HepG2 (cell line): ENCODE measurements around the gene PRR29. TPM values are rescaled to one million over a fixed set of nuclear protein-coding genes. Genes with fewer than 3 reads are reported as not detected.

Experiments used
- CHCHD3 ChIP-seq: sonication (generic); formaldehyde crosslinking; IDR thresholded peaks from 2 replicates; pipeline ENCODE4 v1.8.0; 2022; ENCODE audit warnings: mild to moderate bottlenecking, missing genetic modification reagents, moderate library complexity
- ELF4 ChIP-seq: sonication (generic); formaldehyde crosslinking; IDR thresholded peaks from 2 replicates; pipeline ENCODE4 v1.5.0; 2020; ENCODE audit warnings: missing genetic modification reagents, mild to moderate bottlenecking, moderate library complexity, borderline replicate concordance
- FOXK1 ChIP-seq: sonication (generic); formaldehyde crosslinking; IDR thresholded peaks from 2 replicates; pipeline ENCODE4 v1.4.0; 2020; ENCODE audit warnings: low read depth, missing genetic modification reagents, borderline replicate concordance
- HOXA5 ChIP-seq: sonication (generic); formaldehyde crosslinking; IDR thresholded peaks from 2 replicates; pipeline ENCODE4 v1.4.0; 2020; ENCODE audit warnings: missing genetic modification reagents
- MLX ChIP-seq: IDR thresholded peaks from 2 replicates; pipeline ENCODE4 v1.6.1; 2016
- MXD3 ChIP-seq: IDR thresholded peaks from 2 replicates; pipeline ENCODE4 v1.6.1; 2016; ENCODE audit warnings: mild to moderate bottlenecking, missing biosample characterization, missing genetic modification reagents
- NR2F1 ChIP-seq, 2 experiments: fragments of 450-650 bp in 1 of 2; formaldehyde crosslinking in 1 of 2; IDR thresholded peaks; 2 replicates each; pipeline versions ENCODE4 v1.5.0 to v1.6.1; 2016 to 2020; ENCODE audit warnings: mild to moderate bottlenecking in 1 of 2, missing compliant biosample characterization in 1 of 2, missing genetic modification reagents in 1 of 2, moderate library complexity in 1 of 2
- REPIN1 ChIP-seq: sonication (generic); formaldehyde crosslinking; IDR thresholded peaks from 2 replicates; pipeline ENCODE4 v1.8.0; 2022; ENCODE audit warnings: missing genetic modification reagents, low read depth, mild to moderate bottlenecking, borderline replicate concordance
- SKI ChIP-seq: fragments of 450-650 bp; IDR thresholded peaks from one replicate; pipeline ENCODE4 v1.6.1; 2018; ENCODE audit warnings: mild to moderate bottlenecking; ENCODE audit not compliant: partially characterized antibody
- SRF ChIP-seq: IDR thresholded peaks from 2 replicates; pipeline ENCODE4 v1.6.1; 2011; ENCODE audit warnings: mild to moderate bottlenecking, low read depth, low read length, moderate library complexity
- THYN1 ChIP-seq: sonication (generic); formaldehyde crosslinking; IDR thresholded peaks from 2 replicates; pipeline ENCODE4 v1.8.1; 2023; ENCODE audit warnings: low read depth, mild to moderate bottlenecking, moderate library complexity, missing genetic modification reagents, borderline replicate concordance
- ZBTB14 ChIP-seq: sonication (generic); formaldehyde crosslinking; IDR thresholded peaks from 2 replicates; pipeline ENCODE4 v1.4.0; 2020; ENCODE audit warnings: missing genetic modification reagents
- ZBTB2 ChIP-seq: sonication (generic); formaldehyde crosslinking; IDR thresholded peaks from 2 replicates; pipeline ENCODE4 v1.8.0; 2022; ENCODE audit warnings: low read depth, missing genetic modification reagents
- ZNF256 ChIP-seq: sonication (generic); formaldehyde crosslinking; conservative IDR thresholded peaks from 2 replicates; pipeline ENCODE4 v1.4.0; 2020; ENCODE audit warnings: missing genetic modification reagents
- ZNF431 ChIP-seq: sonication (generic); formaldehyde crosslinking; IDR thresholded peaks from 2 replicates; pipeline ENCODE4 v1.9.0; 2022; ENCODE audit warnings: missing genetic modification reagents, low read depth, mild to moderate bottlenecking, borderline replicate concordance
- ZNF569 ChIP-seq: sonication (generic); formaldehyde crosslinking; IDR thresholded peaks from 2 replicates; pipeline ENCODE4 v1.5.0; 2020; ENCODE audit warnings: mild to moderate bottlenecking, missing genetic modification reagents, moderate library complexity, borderline replicate concordance
- ZNF670 ChIP-seq: sonication (generic); formaldehyde crosslinking; IDR thresholded peaks from 2 replicates; pipeline ENCODE4 v1.8.0; 2022; ENCODE audit warnings: mild to moderate bottlenecking, missing genetic modification reagents, borderline replicate concordance
- ZNF784 ChIP-seq: sonication (generic); formaldehyde crosslinking; IDR thresholded peaks from 2 replicates; pipeline ENCODE4 v1.5.1; 2020; ENCODE audit warnings: missing genetic modification reagents, mild to moderate bottlenecking, borderline replicate concordance
- polyA plus RNA-seq, 8 experiments: library from polyadenylated mRNA; depleted of rRNA in 3 of 8; stranded (reverse) in 7 of 8; unstranded in 1 of 8; fragments of >200 nt; fragmentation: Illumina TruSeq in 4 of 8; extraction: Trizol in 4 of 8; gene quantifications; 2 replicates each; pipeline versions ENCODE4 v1.2.1 to v1.2.3, GENCODE V29; 2011 to 2016; ENCODE audit warnings: low read depth in 4 of 8, missing spikeins in 1 of 8, mixed read lengths in 1 of 8; ENCODE audit not compliant: insufficient read depth in 1 of 8
- total RNA-seq, 5 experiments: library from RNA; depleted of rRNA; stranded (reverse); fragments of >200 nt; fragmentation: Illumina TruSeq; extraction: Trizol; gene quantifications; 2 replicates each; pipeline ENCODE4 v1.2.3, GENCODE V29; 2016; ENCODE audit warnings: low read depth in 1 of 5
- TF ChIP-seq, protein P1 (sequence below): sonication (generic); formaldehyde crosslinking; IDR thresholded peaks from 2 replicates; pipeline ENCODE4 v1.4.0; 2020; ENCODE audit warnings: missing genetic modification reagents, borderline replicate concordance
- TF ChIP-seq, protein P2 (sequence below): sonication (generic); formaldehyde crosslinking; IDR thresholded peaks from 2 replicates; pipeline ENCODE4 v1.4.0; 2020; ENCODE audit warnings: missing genetic modification reagents, borderline replicate concordance

PRR29 gene
- total and polyA plus RNA-seq, 2 of the 13 experiments (the other 11 are each of a cell fraction or from before 2014, with no cell fraction given), result 0.07 to 0.20 TPM

DNA sequence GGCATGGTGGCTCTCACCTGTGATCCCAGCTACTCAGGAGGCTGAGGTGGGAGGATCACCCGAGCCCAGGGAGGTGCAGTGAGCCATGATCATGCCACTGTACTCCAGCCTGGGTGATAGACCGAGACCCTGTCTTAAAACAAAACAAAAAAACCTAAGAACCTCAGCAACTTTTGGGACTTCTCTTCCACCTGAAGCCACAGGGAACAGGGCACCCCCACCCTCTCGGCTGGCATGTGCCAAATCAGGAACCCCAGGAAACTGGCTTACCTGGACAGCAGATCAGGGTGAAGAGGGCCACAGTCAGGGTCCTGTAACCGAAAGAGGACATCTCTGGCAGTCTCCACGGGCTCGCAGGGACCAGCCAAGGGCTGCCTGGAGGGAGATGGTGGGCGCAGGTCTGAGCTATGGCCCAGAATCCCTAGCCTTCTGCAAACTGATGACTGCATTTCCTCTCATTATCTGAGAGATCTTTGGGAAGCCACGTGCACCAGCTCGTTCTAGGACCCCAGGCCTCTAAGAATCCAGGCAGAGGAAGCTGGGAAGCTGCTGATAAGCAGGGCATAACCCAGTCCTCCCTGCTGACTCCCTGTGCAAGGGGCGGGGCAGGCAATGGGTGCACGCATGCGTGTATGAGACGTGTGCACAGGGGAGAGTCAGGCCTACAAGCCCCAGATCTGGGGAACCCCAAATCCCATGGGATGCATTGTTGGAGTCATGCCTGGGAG is 8.4 kb downstream of the PRR29 start (continued):
- no peak for TF ChIP-seq SRF
- TF ChIP-seq ZNF431 (CRISPR knock-in tag), result no peak
- no peak for TF ChIP-seq MXD3 (CRISPR knock-in tag)
- TF ChIP-seq REPIN1 (CRISPR knock-in tag), result no peak
- no peak for TF ChIP-seq ELF4 (CRISPR knock-in tag)
- no peak for TF ChIP-seq ZBTB2 (CRISPR knock-in tag)
- TF ChIP-seq, protein P1, sequence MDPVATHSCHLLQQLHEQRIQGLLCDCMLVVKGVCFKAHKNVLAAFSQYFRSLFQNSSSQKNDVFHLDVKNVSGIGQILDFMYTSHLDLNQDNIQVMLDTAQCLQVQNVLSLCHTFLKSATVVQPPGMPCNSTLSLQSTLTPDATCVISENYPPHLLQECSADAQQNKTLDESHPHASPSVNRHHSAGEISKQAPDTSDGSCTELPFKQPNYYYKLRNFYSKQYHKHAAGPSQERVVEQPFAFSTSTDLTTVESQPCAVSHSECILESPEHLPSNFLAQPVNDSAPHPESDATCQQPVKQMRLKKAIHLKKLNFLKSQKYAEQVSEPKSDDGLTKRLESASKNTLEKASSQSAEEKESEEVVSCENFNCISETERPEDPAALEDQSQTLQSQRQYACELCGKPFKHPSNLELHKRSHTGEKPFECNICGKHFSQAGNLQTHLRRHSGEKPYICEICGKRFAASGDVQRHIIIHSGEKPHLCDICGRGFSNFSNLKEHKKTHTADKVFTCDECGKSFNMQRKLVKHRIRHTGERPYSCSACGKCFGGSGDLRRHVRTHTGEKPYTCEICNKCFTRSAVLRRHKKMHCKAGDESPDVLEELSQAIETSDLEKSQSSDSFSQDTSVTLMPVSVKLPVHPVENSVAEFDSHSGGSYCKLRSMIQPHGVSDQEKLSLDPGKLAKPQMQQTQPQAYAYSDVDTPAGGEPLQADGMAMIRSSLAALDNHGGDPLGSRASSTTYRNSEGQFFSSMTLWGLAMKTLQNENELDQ, result no peak
- TF ChIP-seq ZNF784, result no peak
- no peak for TF ChIP-seq HOXA5 (CRISPR knock-in tag)
- 0 out of 2 replicates have a peak, but pooled peaks have one; percentile 26 for TF ChIP-seq CHCHD3
- TF ChIP-seq ZNF670, result no peak
- no peak for TF ChIP-seq MLX (CRISPR knock-in tag)
- no peak for TF ChIP-seq SKI
- no peak for TF ChIP-seq NR2F1 (CRISPR knock-in tag; IDR thresholded peaks at IDR 0.05)
- TF ChIP-seq, protein P2, sequence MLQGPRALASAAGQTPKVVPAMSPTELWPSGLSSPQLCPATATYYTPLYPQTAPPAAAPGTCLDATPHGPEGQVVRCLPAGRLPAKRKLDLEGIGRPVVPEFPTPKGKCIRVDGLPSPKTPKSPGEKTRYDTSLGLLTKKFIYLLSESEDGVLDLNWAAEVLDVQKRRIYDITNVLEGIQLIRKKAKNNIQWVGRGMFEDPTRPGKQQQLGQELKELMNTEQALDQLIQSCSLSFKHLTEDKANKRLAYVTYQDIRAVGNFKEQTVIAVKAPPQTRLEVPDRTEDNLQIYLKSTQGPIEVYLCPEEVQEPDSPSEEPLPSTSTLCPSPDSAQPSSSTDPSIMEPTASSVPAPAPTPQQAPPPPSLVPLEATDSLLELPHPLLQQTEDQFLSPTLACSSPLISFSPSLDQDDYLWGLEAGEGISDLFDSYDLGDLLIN (CRISPR knock-in tag), result no peak
- no peak for TF ChIP-seq ZNF569 (CRISPR knock-in tag)
- no peak for TF ChIP-seq ZNF256
- TF ChIP-seq THYN1, result no peak
- no peak for TF ChIP-seq FOXK1
- no peak for TF ChIP-seq ZBTB14
